WTC11 (cell line): Measurements from ENCODE around the gene GPR18.
"Not testable (repeated sequence)": the region's sequence is repeated elsewhere in the genome, so short reads cannot be mapped to it uniquely, and the experiment has no call there.

Source experiments
- FOXJ3 ChIP-seq: sonication (generic); formaldehyde crosslinking; IDR thresholded peaks from 2 replicates; pipeline ENCODE4 v1.9.0; 2021; ENCODE audit warnings: missing genetic modification reagents, mild to moderate bottlenecking, borderline replicate concordance
- JUN ChIP-seq: sonication (generic); formaldehyde crosslinking; IDR thresholded peaks from 2 replicates; pipeline ENCODE4 v1.8.0; 2023; ENCODE audit warnings: mild to moderate bottlenecking, missing genetic modification reagents
- MXD4 ChIP-seq: fragments of 250-450 bp; sonication (Bioruptor Pico); IDR thresholded peaks from 2 replicates; pipeline ENCODE4 v1.8.0; 2021; ENCODE audit warnings: mild to moderate bottlenecking, moderate library complexity, borderline replicate concordance
- NR2C2 ChIP-seq: sonication (generic); formaldehyde crosslinking; IDR thresholded peaks from 2 replicates; pipeline ENCODE4 v1.8.0; 2022; ENCODE audit warnings: mild to moderate bottlenecking, missing genetic modification reagents
- RELA ChIP-seq: sonication (generic); formaldehyde crosslinking; IDR thresholded peaks from 2 replicates; pipeline ENCODE4 v1.8.1; 2022; ENCODE audit warnings: missing genetic modification reagents, mild to moderate bottlenecking, borderline replicate concordance
- TEAD4 ChIP-seq: sonication (generic); formaldehyde crosslinking; IDR thresholded peaks from 2 replicates; pipeline ENCODE4 v1.8.0; 2022; ENCODE audit warnings: mild to moderate bottlenecking, missing genetic modification reagents
- ZNF423 ChIP-seq: fragments of 250-450 bp; sonication (Bioruptor Pico); IDR thresholded peaks from 2 replicates; pipeline ENCODE4 v2.1.2; 2022; ENCODE audit warnings: mild to moderate bottlenecking, moderate library complexity
- ZNF671 ChIP-seq: fragments of 250-450 bp; sonication (Bioruptor Pico); IDR thresholded peaks from 2 replicates; pipeline ENCODE4 v1.8.0; 2021; ENCODE audit warnings: mild to moderate bottlenecking
- TF ChIP-seq, protein P1 (sequence below): fragments of 200-600 bp; IDR thresholded peaks from 2 replicates; pipeline ENCODE4 v1.8.0; 2022; ENCODE audit warnings: antibody characterized with exemption
- TF ChIP-seq, protein P2 (sequence below): sonication (generic); formaldehyde crosslinking; conservative IDR thresholded peaks from 2 replicates; pipeline ENCODE4 v1.8.1; 2023; ENCODE audit warnings: mild to moderate bottlenecking, low read depth, missing genetic modification reagents, moderate library complexity
- TF ChIP-seq, protein P3 (sequence below): sonication (generic); formaldehyde crosslinking; IDR thresholded peaks from 2 replicates; pipeline ENCODE4 v1.8.0; 2022; ENCODE audit warnings: mild to moderate bottlenecking, missing genetic modification reagents
- TF ChIP-seq, protein P4 (sequence below): sonication (generic); formaldehyde crosslinking; IDR thresholded peaks from 2 replicates; pipeline ENCODE4 v1.8.1; 2022; ENCODE audit warnings: low read depth, missing genetic modification reagents, borderline replicate concordance
- TF ChIP-seq, protein P5 (sequence below): fragments of 250-450 bp; sonication (Bioruptor Pico); IDR thresholded peaks from 2 replicates; pipeline ENCODE4 v1.9.0; 2021; ENCODE audit warnings: mild to moderate bottlenecking
- TF ChIP-seq, protein P6 (sequence below): sonication (generic); formaldehyde crosslinking; IDR thresholded peaks from 2 replicates; pipeline ENCODE4 v1.8.0; 2023; ENCODE audit warnings: mild to moderate bottlenecking, missing genetic modification reagents

DNA sequence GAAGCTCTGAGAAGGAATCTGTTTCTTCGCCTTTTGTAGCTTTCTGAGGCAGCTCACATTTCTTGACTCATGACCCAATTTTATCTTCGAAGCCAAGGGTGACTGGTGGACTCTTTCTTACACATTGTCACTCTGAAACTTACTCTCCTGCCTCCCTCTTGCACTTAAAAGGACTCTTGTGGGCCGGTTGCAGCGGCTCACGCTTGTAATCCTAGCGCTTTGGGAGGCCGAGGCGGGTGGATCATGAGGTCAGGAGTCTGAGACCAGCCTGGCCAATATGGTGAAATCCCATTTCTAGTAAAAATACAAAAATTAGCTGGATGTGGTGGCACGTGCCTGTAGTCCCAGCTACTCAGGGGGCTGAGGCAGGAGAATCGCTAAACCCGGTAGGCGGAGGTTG lies 27.6 kb downstream of the GPR18 start:
- not testable (repeated sequence) for TF ChIP-seq ZNF671; FOXJ3 (CRISPR knock-in tag); NR2C2 (CRISPR knock-in tag); JUN (CRISPR knock-in tag); MXD4 (CRISPR knock-in tag); ZNF423 (CRISPR knock-in tag); RELA (CRISPR knock-in tag); TEAD4 (CRISPR knock-in tag)
- TF ChIP-seq, protein P1, sequence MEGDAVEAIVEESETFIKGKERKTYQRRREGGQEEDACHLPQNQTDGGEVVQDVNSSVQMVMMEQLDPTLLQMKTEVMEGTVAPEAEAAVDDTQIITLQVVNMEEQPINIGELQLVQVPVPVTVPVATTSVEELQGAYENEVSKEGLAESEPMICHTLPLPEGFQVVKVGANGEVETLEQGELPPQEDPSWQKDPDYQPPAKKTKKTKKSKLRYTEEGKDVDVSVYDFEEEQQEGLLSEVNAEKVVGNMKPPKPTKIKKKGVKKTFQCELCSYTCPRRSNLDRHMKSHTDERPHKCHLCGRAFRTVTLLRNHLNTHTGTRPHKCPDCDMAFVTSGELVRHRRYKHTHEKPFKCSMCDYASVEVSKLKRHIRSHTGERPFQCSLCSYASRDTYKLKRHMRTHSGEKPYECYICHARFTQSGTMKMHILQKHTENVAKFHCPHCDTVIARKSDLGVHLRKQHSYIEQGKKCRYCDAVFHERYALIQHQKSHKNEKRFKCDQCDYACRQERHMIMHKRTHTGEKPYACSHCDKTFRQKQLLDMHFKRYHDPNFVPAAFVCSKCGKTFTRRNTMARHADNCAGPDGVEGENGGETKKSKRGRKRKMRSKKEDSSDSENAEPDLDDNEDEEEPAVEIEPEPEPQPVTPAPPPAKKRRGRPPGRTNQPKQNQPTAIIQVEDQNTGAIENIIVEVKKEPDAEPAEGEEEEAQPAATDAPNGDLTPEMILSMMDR: not testable (repeated sequence)
- TF ChIP-seq, protein P2, sequence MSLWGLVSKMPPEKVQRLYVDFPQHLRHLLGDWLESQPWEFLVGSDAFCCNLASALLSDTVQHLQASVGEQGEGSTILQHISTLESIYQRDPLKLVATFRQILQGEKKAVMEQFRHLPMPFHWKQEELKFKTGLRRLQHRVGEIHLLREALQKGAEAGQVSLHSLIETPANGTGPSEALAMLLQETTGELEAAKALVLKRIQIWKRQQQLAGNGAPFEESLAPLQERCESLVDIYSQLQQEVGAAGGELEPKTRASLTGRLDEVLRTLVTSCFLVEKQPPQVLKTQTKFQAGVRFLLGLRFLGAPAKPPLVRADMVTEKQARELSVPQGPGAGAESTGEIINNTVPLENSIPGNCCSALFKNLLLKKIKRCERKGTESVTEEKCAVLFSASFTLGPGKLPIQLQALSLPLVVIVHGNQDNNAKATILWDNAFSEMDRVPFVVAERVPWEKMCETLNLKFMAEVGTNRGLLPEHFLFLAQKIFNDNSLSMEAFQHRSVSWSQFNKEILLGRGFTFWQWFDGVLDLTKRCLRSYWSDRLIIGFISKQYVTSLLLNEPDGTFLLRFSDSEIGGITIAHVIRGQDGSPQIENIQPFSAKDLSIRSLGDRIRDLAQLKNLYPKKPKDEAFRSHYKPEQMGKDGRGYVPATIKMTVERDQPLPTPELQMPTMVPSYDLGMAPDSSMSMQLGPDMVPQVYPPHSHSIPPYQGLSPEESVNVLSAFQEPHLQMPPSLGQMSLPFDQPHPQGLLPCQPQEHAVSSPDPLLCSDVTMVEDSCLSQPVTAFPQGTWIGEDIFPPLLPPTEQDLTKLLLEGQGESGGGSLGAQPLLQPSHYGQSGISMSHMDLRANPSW (CRISPR knock-in tag): not testable (repeated sequence)
- TF ChIP-seq, protein P3, sequence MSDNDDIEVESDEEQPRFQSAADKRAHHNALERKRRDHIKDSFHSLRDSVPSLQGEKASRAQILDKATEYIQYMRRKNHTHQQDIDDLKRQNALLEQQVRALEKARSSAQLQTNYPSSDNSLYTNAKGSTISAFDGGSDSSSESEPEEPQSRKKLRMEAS: not testable (repeated sequence)
- TF ChIP-seq, protein P4, sequence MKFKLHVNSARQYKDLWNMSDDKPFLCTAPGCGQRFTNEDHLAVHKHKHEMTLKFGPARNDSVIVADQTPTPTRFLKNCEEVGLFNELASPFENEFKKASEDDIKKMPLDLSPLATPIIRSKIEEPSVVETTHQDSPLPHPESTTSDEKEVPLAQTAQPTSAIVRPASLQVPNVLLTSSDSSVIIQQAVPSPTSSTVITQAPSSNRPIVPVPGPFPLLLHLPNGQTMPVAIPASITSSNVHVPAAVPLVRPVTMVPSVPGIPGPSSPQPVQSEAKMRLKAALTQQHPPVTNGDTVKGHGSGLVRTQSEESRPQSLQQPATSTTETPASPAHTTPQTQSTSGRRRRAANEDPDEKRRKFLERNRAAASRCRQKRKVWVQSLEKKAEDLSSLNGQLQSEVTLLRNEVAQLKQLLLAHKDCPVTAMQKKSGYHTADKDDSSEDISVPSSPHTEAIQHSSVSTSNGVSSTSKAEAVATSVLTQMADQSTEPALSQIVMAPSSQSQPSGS: not testable (repeated sequence)
- TF ChIP-seq, protein P5, sequence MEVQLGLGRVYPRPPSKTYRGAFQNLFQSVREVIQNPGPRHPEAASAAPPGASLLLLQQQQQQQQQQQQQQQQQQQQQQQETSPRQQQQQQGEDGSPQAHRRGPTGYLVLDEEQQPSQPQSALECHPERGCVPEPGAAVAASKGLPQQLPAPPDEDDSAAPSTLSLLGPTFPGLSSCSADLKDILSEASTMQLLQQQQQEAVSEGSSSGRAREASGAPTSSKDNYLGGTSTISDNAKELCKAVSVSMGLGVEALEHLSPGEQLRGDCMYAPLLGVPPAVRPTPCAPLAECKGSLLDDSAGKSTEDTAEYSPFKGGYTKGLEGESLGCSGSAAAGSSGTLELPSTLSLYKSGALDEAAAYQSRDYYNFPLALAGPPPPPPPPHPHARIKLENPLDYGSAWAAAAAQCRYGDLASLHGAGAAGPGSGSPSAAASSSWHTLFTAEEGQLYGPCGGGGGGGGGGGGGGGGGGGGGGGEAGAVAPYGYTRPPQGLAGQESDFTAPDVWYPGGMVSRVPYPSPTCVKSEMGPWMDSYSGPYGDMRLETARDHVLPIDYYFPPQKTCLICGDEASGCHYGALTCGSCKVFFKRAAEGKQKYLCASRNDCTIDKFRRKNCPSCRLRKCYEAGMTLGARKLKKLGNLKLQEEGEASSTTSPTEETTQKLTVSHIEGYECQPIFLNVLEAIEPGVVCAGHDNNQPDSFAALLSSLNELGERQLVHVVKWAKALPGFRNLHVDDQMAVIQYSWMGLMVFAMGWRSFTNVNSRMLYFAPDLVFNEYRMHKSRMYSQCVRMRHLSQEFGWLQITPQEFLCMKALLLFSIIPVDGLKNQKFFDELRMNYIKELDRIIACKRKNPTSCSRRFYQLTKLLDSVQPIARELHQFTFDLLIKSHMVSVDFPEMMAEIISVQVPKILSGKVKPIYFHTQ (CRISPR knock-in tag): not testable (repeated sequence)
- TF ChIP-seq, protein P6, sequence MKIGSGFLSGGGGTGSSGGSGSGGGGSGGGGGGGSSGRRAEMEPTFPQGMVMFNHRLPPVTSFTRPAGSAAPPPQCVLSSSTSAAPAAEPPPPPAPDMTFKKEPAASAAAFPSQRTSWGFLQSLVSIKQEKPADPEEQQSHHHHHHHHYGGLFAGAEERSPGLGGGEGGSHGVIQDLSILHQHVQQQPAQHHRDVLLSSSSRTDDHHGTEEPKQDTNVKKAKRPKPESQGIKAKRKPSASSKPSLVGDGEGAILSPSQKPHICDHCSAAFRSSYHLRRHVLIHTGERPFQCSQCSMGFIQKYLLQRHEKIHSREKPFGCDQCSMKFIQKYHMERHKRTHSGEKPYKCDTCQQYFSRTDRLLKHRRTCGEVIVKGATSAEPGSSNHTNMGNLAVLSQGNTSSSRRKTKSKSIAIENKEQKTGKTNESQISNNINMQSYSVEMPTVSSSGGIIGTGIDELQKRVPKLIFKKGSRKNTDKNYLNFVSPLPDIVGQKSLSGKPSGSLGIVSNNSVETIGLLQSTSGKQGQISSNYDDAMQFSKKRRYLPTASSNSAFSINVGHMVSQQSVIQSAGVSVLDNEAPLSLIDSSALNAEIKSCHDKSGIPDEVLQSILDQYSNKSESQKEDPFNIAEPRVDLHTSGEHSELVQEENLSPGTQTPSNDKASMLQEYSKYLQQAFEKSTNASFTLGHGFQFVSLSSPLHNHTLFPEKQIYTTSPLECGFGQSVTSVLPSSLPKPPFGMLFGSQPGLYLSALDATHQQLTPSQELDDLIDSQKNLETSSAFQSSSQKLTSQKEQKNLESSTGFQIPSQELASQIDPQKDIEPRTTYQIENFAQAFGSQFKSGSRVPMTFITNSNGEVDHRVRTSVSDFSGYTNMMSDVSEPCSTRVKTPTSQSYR (CRISPR knock-in tag): not testable (repeated sequence)
